GM18858 (cell line): ENCODE results near the gene TBK1.
"Not testable (repeated sequence)": the region's sequence is repeated elsewhere in the genome, so short reads cannot be mapped to it uniquely, and the experiment has no call there.

Experiments
- ATAC-seq: cut with Tn5 transposase; IDR thresholded peaks from one replicate; pipeline ENCODE4 v1.9.1; 2021; ENCODE audit not compliant: unreplicated experiment

The TBK1 gene

DNA sequence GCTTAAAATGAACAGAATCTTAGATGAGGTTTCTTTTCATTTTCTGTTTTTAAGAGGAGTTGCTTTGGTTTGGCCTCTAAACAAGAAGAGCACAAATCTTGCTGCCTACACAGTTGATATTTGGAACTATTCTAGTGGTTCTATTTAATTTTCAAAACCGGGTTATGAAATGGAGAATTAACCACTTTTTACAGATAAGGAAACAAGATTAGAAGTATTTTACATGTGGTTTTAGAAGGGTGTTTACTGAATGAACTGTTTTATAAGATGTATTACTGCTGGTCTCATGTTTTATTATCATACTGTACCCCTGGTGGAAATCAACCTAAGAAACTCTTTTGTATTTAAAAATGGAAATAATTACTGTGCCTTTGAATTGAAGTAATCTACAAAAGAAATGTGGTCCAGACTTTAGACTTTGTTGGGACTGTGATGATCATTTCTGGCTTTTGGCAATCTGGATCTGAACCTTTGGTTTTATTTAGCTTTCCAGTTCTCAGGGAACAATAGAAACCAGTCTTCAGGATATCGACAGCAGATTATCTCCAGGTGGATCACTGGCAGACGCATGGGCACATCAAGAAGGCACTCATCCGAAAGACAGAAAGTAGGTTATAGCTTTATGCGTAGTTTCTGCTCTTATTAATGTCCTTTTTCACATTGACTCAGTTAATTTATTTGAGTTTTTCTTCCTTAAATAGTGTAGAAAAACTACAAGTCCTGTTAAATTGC lies 43.2 kb downstream of the TBK1 start:
- no peak for ATAC-seq

DNA sequence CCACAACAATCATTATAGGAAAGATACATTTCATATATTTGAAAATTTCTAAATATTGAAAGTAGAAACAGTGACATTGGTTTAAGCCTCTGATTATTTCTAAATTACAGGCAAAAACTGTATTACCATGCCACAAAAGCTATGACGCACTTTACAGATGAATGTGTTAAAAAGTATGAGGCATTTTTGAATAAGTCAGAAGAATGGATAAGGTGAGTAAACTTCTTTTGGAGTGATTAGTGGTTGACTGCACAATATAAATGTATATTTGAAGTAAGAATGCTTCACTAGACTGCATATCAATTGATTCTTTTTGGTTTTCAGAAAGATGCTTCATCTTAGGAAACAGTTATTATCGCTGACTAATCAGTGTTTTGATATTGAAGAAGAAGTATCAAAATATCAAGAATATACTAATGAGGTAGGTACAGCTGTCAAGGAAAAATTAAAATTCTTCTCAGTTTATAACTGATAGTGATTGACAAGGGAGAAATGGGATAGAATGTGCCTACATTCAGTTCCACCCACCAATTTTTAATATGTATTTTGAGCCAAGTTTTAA lies 45.0 kb downstream of the TBK1 start:
- ATAC-seq: no peak

DNA sequence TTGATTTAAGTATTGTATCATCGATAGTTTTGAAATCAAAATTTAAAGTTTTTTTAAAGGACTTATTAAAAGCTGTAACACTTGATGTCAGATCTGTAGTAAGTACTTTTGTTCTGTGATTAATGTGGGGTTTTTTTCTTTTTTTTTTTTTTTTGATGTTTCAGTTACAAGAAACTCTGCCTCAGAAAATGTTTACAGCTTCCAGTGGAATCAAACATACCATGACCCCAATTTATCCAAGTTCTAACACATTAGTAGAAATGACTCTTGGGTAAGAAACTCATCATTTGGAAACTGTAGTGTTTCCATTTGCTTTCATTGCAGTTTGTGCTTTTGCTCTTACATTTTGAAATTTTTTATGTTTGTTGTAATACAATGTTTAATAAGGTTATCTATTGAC lies 45.6 kb downstream of the TBK1 start:
- no peak for ATAC-seq

DNA sequence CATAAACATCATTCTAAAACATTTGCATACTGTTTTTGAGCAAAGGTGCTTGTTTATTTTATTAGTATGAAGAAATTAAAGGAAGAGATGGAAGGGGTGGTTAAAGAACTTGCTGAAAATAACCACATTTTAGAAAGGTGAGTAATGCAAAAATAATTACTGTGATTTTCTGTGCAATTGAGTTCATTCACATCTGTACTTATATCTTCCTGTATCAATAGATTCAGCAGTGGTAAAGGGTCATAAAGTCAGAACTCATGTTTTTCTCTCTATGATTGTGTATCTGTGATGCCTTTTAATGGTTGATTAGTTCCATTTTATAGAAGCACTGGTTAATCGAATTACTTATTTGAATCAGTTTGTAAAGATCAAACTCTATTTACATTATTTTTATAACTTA lies 46.0 kb downstream of the TBK1 start:
- no peak for ATAC-seq

DNA sequence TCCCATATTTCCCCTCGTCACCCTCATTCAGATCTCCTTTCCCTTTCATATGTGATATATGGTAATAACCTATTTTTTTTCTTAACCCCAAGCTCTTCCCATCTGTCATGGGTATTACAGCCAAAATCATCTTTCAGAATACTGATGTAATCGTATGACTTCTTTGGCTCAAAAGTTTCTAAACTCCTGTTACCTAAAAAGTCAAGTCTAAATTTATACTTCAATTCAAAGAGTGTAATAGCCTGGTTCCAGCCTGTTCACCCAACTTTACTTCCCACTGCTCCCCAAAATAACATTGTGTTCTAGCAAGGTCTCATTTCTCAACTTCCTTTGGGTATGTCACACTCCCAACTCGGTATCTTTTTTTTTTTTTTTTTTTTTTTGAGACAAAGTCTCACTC lies 48.5 kb downstream of the TBK1 start:
- ATAC-seq: no peak

DNA sequence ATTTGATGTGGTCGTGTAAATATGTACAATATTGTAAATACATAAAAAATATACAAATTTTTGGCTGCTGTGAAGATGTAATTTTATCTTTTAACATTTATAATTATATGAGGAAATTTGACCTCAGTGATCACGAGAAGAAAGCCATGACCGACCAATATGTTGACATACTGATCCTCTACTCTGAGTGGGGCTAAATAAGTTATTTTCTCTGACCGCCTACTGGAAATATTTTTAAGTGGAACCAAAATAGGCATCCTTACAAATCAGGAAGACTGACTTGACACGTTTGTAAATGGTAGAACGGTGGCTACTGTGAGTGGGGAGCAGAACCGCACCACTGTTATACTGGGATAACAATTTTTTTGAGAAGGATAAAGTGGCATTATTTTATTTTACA lies 49.6 kb downstream of the TBK1 start:
- no peak for ATAC-seq

- ATAC-seq: no peak
These were observed 55.0 kb downstream of the TBK1 start for GRCh38 chr12:64506955-64507354.

DNA sequence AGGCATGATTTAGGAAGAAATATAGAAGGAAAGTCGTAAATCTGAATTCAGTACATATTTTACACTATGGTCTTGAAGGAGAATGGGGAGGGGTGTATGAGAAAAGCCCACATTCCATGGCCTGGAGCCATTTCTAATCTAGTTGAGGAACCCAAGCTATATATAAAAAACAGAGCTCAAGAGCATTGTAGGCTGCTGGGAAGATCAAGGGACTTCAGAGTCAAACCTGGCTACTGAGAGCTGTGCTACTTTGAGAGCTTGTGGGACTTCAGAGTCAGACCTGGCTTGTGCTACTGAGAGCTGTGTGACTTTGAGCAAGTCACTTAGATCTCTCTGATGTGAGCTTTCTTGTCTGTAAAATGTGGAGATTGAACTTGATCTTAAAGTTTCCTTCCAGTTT lies 58.7 kb downstream of the TBK1 start:
- ATAC-seq: no peak

- no peak for ATAC-seq
These were observed 66.5 kb downstream of the TBK1 start for GRCh38 chr12:64518396-64518795.

DNA sequence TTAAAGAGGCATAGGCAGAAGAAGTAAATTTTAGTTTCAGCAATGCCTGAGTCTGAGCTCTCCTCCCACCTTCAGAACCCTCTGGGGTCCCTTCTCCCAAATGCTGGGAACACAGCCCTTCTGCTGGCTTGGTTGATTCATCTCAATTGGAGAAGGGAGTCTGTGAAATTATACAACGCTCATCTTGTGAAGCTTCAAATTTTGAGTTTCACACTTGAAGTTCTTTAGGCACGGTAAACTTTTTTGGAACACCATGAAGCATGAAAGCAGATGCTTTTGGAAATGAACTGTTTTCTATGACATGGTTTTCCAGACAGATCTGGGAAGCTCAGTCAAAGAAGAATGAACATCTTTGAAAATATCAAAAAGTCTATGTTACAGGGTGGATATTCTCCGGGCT lies 69.9 kb downstream of the TBK1 start:
- ATAC-seq: no peak

DNA sequence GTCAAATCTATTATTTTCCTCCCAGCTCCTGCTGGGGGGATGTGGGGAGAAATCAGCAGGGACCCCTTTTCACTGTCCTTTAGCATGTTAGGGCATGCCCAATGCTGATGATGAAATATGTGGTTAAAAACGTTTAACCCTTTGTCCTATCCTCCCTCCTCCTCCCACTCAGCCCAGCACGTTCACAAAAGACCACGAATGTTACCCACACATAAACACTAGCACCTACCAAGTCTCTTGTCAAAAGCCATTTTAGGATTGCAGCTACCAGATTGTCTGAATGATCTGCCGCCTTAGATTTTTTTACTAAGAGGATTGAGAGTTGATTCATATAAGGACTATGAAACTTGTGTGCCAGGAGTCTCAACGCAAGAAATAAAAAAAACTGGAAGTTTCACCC lies 70.4 kb downstream of the TBK1 start:
- no peak for ATAC-seq

GRCh38 chr12:64522807-64523206 lies 70.9 kb downstream of the TBK1 start:
- ATAC-seq: no peak

DNA sequence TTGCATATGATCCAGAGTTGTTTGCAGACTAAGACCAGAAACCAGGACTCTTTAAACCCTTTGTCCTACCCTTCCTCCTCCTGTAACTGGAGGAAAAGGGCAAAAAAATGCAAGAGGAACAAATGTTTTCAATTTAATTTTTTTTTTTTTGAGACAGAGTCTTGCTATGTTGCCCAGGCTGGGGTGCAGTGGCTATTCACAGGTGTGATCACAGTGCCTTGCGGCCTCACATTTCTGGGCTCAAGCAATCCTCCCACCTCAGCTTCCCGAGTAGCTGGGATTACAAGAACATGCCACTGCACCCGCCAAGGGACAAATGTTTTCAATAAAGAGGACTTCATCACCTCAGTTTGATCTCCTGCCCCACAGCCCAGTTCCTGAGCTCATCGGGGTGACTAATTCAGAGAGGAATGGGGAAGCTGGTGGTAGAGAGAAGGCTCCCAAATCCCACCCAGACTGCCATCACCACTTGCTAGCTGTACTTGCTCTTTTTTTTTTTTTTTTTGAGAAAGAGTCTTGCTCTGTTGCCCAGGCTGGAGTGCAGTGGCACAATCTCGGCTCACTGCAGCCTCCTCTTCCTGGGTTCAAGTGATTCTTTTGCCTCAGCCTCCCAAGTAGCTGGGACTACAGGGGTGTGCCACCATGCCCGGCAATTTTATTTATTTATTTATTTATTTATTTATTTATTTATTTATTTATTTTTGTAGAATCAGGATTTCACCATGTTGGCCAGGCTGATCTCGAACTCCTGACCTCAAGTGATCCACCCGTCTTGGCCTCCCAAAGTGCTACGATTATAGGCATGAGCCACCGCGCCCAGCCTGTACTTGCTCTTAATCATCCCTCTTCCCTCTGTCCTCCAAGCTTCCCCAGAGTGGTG lies 71.9 kb downstream of the TBK1 start:
- ATAC-seq: not testable (repeated sequence)

- no peak for ATAC-seq
These were observed 73.7 kb downstream of the TBK1 start for GRCh38 chr12:64525461-64526160.

DNA sequence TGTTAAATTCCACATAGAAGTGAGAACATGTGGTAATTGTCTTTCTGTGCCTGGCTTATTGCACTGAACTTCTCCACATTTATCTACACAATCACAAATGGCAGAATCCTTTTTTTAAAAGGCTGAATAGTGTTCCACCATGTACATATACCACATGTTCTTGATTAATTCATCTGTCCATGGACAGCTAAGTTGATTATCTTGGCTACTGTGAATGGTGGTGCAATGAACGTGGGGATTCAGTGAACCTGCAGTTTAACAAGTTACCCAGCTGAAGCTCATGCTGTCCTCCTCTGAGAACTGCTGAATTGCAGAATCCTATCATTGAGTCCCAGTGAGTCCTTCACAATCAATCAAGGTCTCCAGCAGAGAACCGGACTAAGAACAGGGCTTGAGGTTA lies 74.9 kb downstream of the TBK1 start:
- ATAC-seq: no peak

DNA sequence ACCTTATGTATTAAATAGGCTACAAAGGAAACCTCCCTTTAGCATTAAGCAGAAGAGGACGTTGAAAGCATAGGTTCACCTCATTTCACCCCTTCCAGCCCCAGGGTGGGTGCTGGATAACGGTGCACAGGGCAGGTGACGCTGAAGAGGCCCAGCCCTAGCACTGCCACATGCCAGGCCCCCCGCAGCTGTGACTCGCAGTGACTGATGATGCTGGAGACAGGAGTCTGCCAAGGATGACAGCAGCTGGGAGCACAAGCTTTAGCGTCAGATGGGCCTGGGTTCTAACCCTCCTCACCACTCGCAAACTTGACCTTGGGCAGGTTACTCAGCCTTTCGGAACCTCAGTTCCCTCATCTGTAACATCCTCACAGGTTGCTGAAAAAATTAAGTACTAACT lies 76.7 kb downstream of the TBK1 start:
- ATAC-seq: no peak

DNA sequence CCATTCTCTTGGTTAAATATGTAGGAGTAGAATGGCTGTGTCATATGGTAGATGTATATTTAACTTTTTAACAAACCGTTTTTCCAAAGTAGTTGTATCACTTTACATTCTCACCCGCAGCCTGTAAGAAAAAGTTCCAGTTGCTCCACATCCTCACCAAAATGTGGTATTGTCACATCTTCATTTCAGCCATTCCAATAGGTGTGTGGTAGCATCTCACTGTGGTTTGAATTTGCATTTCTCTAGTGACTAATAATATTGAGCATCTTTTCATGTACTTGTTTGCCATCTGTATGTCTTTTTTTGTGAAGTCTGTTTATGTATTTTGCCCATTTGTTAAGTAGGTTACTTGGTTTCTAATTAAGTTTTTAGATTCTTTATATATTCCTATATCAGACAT lies 78.6 kb downstream of the TBK1 start:
- ATAC-seq: no peak

- ATAC-seq: no peak
These were observed 79.9 kb downstream of the TBK1 start for GRCh38 chr12:64531665-64532334.

DNA sequence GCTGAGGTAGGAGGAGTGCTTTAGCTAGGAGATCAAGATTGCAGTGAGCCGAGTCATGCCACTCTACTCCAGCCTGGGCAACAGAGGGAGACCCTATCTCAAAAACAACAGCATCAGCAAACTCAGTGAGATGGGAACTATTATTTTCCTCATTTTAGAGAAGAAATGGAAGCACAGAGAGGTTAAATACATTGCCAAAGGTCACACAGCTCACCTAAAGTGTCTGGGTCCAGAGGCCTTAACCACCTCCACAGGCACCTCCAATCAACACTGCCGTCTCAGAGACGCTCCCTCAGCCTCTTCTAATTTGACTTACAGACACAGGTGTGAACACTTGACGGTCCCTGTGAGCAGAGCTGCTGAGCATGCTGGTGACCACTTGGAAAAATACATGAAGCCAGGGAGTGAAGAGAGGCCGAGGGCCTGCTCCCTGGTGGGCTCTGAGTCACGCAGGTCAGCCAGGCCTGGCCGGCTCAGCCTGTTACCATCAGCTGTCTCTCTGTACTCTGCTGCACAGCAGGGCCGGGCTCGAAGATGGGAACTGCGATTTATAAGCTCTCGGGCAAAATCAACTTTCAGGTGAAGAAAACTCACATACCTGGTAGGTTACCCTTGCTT lies 80.9 kb downstream of the TBK1 start:
- ATAC-seq: no peak

- no peak for ATAC-seq
These were observed 82.8 kb downstream of the TBK1 start for GRCh38 chr12:64534672-64535199.
